IMR-90 (cell line): Measurements from ENCODE around the gene RUNX3.

Experiments
- BHLHE40 ChIP-seq: fragments of 150-350 bp; IDR thresholded peaks from 2 replicates; pipeline ENCODE4 v1.6.1; 2016; ENCODE audit warnings: mild to moderate bottlenecking, low read depth, low read length
- CEBPB ChIP-seq: IDR thresholded peaks from 2 replicates; pipeline ENCODE4 v1.6.1; 2012; ENCODE audit warnings: low read depth, low read length, improper control_type of control experiment
- CTCF ChIP-seq: conservative IDR thresholded peaks from 2 replicates; pipeline ENCODE4 v1.5.1; 2012; ENCODE audit warnings: mild to moderate bottlenecking, low read depth, low read length, improper control_type of control experiment
- FOS ChIP-seq: fragments of 150-350 bp; IDR thresholded peaks from 2 replicates; pipeline ENCODE4 v1.6.1; 2016; ENCODE audit warnings: low read depth, low read length
- MAFK ChIP-seq: IDR thresholded peaks from 2 replicates; pipeline ENCODE4 v1.6.1; 2012; ENCODE audit warnings: low read depth, low read length, improper control_type of control experiment
- MAZ ChIP-seq: IDR thresholded peaks from 2 replicates; pipeline ENCODE4 v1.6.1; 2012; ENCODE audit warnings: low read depth, mild to moderate bottlenecking, low read length, improper control_type of control experiment, moderate library complexity, borderline replicate concordance
- MXI1 ChIP-seq: IDR thresholded peaks from 2 replicates; pipeline ENCODE4 v1.6.1; 2012; ENCODE audit warnings: low read depth, mild to moderate bottlenecking, low read length, moderate library complexity, borderline replicate concordance
- POLR2A ChIP-seq: IDR thresholded peaks from 2 replicates; pipeline ENCODE4 v1.6.1; 2012; ENCODE audit warnings: mild to moderate bottlenecking, low read depth, low read length
- RAD21 ChIP-seq: IDR thresholded peaks from 2 replicates; pipeline ENCODE4 v1.6.1; 2012; ENCODE audit warnings: low read length, improper control_type of control experiment
- SMC3 ChIP-seq: fragments of 150-350 bp; IDR thresholded peaks from 2 replicates; pipeline ENCODE4 v1.6.1; 2016; ENCODE audit warnings: low read depth, mild to moderate bottlenecking, antibody characterized with exemption, low read length, moderate library complexity
- USF2 ChIP-seq: fragments of 150-350 bp; IDR thresholded peaks from 2 replicates; pipeline ENCODE4 v1.6.1; 2017; ENCODE audit warnings: mild to moderate bottlenecking, antibody characterized with exemption, low read length, low read depth

- no peak for TF ChIP-seq POLR2A
- TF ChIP-seq CTCF: no peak
- TF ChIP-seq SMC3: no peak
- no peak for TF ChIP-seq BHLHE40
- TF ChIP-seq MXI1: no peak
- TF ChIP-seq RAD21: no peak
- no peak for TF ChIP-seq CEBPB
- no peak for TF ChIP-seq MAZ
- TF ChIP-seq FOS: no peak
- TF ChIP-seq MAFK: no peak
- no peak for TF ChIP-seq USF2
These were observed 1.9 kb downstream of the RUNX3 start for GRCh38 chr1:24927988-24928688.
